ENCODE results near the gene RAB9A.

GRCh38 chrX:13685126-13685763, 3.7 kb upstream of the RAB9A start:
- TF ChIP-seq, protein P1, sequence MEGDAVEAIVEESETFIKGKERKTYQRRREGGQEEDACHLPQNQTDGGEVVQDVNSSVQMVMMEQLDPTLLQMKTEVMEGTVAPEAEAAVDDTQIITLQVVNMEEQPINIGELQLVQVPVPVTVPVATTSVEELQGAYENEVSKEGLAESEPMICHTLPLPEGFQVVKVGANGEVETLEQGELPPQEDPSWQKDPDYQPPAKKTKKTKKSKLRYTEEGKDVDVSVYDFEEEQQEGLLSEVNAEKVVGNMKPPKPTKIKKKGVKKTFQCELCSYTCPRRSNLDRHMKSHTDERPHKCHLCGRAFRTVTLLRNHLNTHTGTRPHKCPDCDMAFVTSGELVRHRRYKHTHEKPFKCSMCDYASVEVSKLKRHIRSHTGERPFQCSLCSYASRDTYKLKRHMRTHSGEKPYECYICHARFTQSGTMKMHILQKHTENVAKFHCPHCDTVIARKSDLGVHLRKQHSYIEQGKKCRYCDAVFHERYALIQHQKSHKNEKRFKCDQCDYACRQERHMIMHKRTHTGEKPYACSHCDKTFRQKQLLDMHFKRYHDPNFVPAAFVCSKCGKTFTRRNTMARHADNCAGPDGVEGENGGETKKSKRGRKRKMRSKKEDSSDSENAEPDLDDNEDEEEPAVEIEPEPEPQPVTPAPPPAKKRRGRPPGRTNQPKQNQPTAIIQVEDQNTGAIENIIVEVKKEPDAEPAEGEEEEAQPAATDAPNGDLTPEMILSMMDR (conservative IDR thresholded peaks at IDR 0.05; ENCODE audit: low read depth, low read length): no peak
- TF ChIP-seq EZH2phosphoT487 (IDR thresholded peaks at IDR 0.05; ENCODE audit: borderline replicate concordance, low read length) (no peak), EZH2 (IDR thresholded peaks at IDR 0.05; ENCODE audit: low read length, unreplicated experiment) (no peak)

Measured in PC-3 (cell line).